Measurements from ENCODE around the gene PSMC6. TPM values are rescaled to one million over a fixed set of nuclear protein-coding genes. Genes with fewer than 3 reads are reported as not detected.

Gene PSMC6
- total RNA-seq, 4 donors from 2014 or later, result 63.1 to 103 (median 74.1) TPM

DNA sequence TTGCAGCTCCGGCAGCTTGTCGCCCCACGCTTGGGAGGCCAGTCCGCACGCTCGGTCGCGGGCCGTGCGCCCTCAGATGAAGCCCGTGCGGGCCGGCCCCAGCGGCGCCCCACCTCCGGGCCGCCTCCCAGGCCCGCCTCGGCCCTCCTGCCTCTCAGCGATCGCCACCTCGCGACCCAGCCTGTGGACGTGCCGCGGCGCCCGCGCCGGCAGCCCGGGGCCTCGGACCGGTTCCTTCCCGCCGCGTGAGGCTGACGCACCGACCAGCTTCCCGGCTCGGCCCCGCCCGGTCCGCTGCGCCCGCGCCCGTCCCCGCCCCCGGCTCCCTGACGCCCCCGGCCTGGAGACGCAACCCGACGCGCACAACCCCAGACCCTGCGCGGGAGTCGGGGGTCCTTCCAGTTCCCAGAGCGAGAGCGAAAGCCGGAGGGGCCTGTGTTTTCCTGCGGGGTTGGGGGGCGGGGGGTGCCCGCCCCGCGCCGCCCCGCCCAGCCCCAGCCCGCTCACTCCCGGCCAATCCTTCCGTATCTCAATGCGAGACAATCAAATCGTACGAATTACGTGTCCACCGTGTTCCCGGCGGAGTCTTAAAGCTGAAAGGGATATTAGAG lies 11.4 kb upstream of the PSMC6 start, which contains the start of gene ERO1A:
Gene ERO1A, minus strand, starts transcription at position 78 of the 611 bp plus-strand sequence. Its CDS starts 77 bp downstream, at position 1.
- H3K4me3 ChIP-seq, result peak within 1 kb of the TSS; percentile 72 to 79

DNA sequence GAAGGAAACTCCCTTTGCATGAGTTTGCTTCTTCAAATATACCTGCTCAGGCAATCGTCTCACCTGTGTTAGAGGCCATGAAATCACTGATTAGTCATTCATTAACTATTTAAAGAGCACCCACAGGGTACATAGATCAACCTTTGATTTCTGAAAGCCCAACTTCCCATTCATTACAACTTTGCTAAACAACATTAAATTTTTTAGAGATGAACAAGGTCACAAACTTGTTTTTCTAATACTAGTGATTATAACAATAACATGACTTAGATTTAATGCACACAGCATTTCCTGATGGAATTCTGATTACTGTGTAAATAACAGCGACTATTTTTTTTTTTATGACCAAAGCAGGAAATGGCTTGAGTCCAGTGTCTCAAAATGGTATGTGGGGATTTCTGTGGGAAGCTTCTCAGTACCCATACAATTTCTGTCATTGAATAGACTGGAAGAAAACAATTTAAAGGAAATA lies 6.3 kb upstream of the PSMC6 start:
- TF ChIP-seq POLR2A (IDR thresholded peaks at IDR 0.05), result no peak
- ATAC-seq, result no peak

More for the DNA sequence above, 11.4 kb upstream of the PSMC6 start, which contains the start of gene ERO1A:
- H3K4me1 ChIP-seq, result peaks cover 0 to 48% (median 3%) of the 10 kb centered on the region in 3 donors
- peak within 1 kb of the TSS; percentile 80 to 97 (median 93) for H3K27ac ChIP-seq
- ATAC-seq, result peak; percentile 96
- no peaks in the 10 kb centered on the region for H3K27me3 ChIP-seq
- H3K36me3 ChIP-seq, result no peaks in the 10 kb centered on the region
- TF ChIP-seq EP300 (IDR thresholded peaks at IDR 0.05) (no peak), POLR2AphosphoS5 (IDR thresholded peaks at IDR 0.05) (peak; percentile 31), POLR2A (IDR thresholded peaks at IDR 0.05) (peak; percentile 68 to 75)
- TF ChIP-seq, protein P1, sequence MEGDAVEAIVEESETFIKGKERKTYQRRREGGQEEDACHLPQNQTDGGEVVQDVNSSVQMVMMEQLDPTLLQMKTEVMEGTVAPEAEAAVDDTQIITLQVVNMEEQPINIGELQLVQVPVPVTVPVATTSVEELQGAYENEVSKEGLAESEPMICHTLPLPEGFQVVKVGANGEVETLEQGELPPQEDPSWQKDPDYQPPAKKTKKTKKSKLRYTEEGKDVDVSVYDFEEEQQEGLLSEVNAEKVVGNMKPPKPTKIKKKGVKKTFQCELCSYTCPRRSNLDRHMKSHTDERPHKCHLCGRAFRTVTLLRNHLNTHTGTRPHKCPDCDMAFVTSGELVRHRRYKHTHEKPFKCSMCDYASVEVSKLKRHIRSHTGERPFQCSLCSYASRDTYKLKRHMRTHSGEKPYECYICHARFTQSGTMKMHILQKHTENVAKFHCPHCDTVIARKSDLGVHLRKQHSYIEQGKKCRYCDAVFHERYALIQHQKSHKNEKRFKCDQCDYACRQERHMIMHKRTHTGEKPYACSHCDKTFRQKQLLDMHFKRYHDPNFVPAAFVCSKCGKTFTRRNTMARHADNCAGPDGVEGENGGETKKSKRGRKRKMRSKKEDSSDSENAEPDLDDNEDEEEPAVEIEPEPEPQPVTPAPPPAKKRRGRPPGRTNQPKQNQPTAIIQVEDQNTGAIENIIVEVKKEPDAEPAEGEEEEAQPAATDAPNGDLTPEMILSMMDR (IDR thresholded peaks at IDR 0.05), result peak in 1 of 4 experiments; percentile 24
- no peaks in the 10 kb centered on the region for H3K9me3 ChIP-seq
- WGBS, 2 donors (ENCODE audit: low coverage in 1 of 2), result 0% methylated on average over 6 to 9 of the region's 78 CpGs

DNA sequence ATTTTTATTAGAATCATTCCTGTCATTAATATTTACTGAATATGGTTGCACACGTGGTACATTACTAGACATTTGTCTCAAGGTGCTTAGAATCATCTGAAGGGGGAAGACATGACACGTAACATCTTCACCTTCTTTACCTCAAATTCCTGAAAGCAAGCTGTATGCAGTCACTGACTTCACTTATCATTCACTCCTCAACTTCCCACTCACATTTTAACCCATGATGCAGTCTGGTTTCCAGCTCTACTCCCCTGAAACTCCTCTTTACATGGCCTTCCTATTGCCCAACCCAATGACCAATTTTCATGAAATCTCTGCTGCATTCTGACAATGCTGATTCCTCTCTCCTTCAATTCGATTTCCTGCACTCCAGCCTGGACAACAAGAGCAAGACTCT lies 5.8 kb upstream of the PSMC6 start:
- ATAC-seq, result no peak
- 65 to 68% methylated on average over 2 to 3 of the region's 3 CpGs for WGBS, 2 donors (ENCODE audit: low coverage in 1 of 2)
- peaks cover 0 to 5% (median 0%) of the 10 kb centered on the region in 3 donors for H3K4me1 ChIP-seq

More for the DNA sequence above, 6.3 kb upstream of the PSMC6 start:
- Histone ChIP-seq H3K4me1 (peaks cover 0 to 5% (median 0%) of the 10 kb centered on the region in 3 donors), H3K4me3 (no peak overlapping the region), H3K27ac (no peak overlapping the region), H3K27me3 (no peaks in the 10 kb centered on the region), H3K9me3 (no peaks in the 10 kb centered on the region), H3K36me3 (no peaks in the 10 kb centered on the region)
- 32 to 57% methylated on average over 2 of the region's 2 CpGs for WGBS, 2 donors (ENCODE audit: low coverage in 1 of 2)

DNA sequence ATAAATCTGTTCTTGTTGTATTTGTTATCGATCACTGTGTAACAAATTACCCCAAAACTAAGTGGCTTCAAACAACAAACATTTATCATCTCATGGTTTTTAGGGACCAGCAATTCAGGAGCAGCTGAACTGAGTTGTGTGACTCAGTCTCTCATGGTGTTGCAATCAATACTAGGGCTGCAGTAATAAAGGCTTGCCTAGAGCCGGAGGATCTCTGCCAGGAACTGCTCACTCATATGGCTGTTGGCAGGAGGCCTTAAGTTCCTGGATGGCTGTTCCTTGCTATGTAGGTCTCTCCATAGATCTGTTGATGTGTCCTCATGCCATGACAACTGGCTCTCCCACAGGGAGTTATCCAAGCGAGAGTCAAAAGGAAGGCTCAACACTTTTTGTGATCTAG lies 3.8 kb upstream of the PSMC6 start:
- no peak for ATAC-seq
- Histone ChIP-seq H3K27me3 (no peaks in the 10 kb centered on the region), H3K27ac (no peak overlapping the region), H3K4me1 (peaks cover 5 to 14% (median 6%) of the 10 kb centered on the region in 3 donors), H3K36me3 (no peaks in the 10 kb centered on the region), H3K9me3 (no peaks in the 10 kb centered on the region), H3K4me3 (no peak overlapping the region)
- no peak for TF ChIP-seq POLR2A (IDR thresholded peaks at IDR 0.05)
- TF ChIP-seq POLR2AphosphoS5 (IDR thresholded peaks at IDR 0.05), result no peak
- TF ChIP-seq EP300 (IDR thresholded peaks at IDR 0.05), result no peak
- TF ChIP-seq, protein P1 (IDR thresholded peaks at IDR 0.05), result no peak
- 57 to 75% methylated on average over 2 to 3 of the region's 3 CpGs for WGBS, 2 donors (ENCODE audit: low coverage in 1 of 2)

More for the DNA sequence above, 5.8 kb upstream of the PSMC6 start:
- H3K27ac ChIP-seq, result no peak overlapping the region
- no peaks in the 10 kb centered on the region for H3K36me3 ChIP-seq
- H3K27me3 ChIP-seq, result no peaks in the 10 kb centered on the region
- H3K9me3 ChIP-seq, result no peaks in the 10 kb centered on the region
- no peak overlapping the region for H3K4me3 ChIP-seq
- TF ChIP-seq POLR2AphosphoS5 (IDR thresholded peaks at IDR 0.05), result no peak
- TF ChIP-seq, protein P1 (IDR thresholded peaks at IDR 0.05), result no peak
- no peak for TF ChIP-seq EP300 (IDR thresholded peaks at IDR 0.05)
- no peak for TF ChIP-seq POLR2A (IDR thresholded peaks at IDR 0.05)

DNA sequence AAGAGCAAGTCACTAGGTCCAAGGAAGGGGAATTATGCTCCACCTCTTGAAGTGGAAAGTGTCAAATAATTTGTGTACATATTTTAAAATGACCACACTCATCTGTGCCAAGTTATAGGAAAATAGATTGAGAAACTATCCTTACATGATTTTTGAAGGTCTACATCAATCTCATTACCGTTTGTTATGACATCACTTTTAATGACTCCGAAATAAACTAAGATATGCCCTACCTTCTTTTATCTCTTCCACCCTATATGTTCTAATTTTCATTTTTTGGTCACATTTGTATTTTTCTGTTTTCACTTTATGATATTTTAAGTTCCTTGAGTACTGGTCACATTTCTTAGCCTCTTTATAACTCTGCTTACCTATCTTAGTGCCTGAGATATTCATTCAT lies 3.3 kb upstream of the PSMC6 start:
- H3K9me3 ChIP-seq, result no peaks in the 10 kb centered on the region
- peaks cover 9 to 18% (median 9%) of the 10 kb centered on the region in 3 donors for H3K4me1 ChIP-seq
- peaks cover 0 to 2% of the 10 kb centered on the region in 2 donors for H3K36me3 ChIP-seq
- TF ChIP-seq EP300 (IDR thresholded peaks at IDR 0.05), result no peak
- no peak for TF ChIP-seq POLR2A (IDR thresholded peaks at IDR 0.05)
- no peak for TF ChIP-seq POLR2AphosphoS5 (IDR thresholded peaks at IDR 0.05)
- TF ChIP-seq, protein P1 (IDR thresholded peaks at IDR 0.05), result no peak
- no peak overlapping the region for H3K4me3 ChIP-seq
- WGBS, 2 donors (ENCODE audit: low coverage in 1 of 2), result 87 to 88% methylated on average over 2 of the region's 2 CpGs
- H3K27ac ChIP-seq, result no peak overlapping the region
- H3K27me3 ChIP-seq, result no peaks in the 10 kb centered on the region
- ATAC-seq, result no peak

Measured in gastroesophageal sphincter (tissue), 4 donors.